Esophagus muscularis mucosa (tissue), 4 donors: ENCODE data around the gene BEX4. TPM values are rescaled to one million over a fixed set of nuclear protein-coding genes. Genes with fewer than 3 reads are reported as not detected.

Experiments
- DNase-seq: peaks from one replicate; pipeline ENCODE4 v3.0.0-alpha.2; 2017; ENCODE audit errors: extremely low spot score
- H3K27ac ChIP-seq, 4 donors: fragments of 200-600 bp; sonication (generic); replicated peaks in 1 of 4; 1 replicate in 3 of 4; 2 replicates in 1 of 4; pipeline ENCODE4 v1.5.1; 2016 to 2019; ENCODE audit warnings: mild to moderate bottlenecking in 1 of 4
- H3K27me3 ChIP-seq, 4 donors: fragments of 200-600 bp; sonication (generic); one replicate each; pipeline versions ENCODE4 v1.5.1 to v1.6.0; 2016 to 2019
- H3K36me3 ChIP-seq, 4 donors: fragments of 200-600 bp; sonication (generic); one replicate each; pipeline ENCODE4 v1.5.1; 2016 to 2019
- H3K4me1 ChIP-seq, 4 donors: fragments of 200-600 bp; sonication (generic); one replicate each; pipeline ENCODE4 v1.5.1; 2016 to 2019
- H3K4me3 ChIP-seq, 4 donors: fragments of 200-600 bp; sonication (generic); 1 replicate in 2 of 4; 2 replicates in 2 of 4; pipeline ENCODE4 v1.5.1; 2016 to 2019; ENCODE audit warnings: mild to moderate bottlenecking in 4 of 4, moderate library complexity in 1 of 4
- H3K9me3 ChIP-seq, 4 donors: fragments of 200-600 bp; sonication (generic); 1 replicate in 3 of 4; 2 replicates in 1 of 4; pipeline ENCODE4 v1.5.1; 2016 to 2019
- CTCF ChIP-seq, 3 experiments: fragments of 200-600 bp in 2 of 3; fragments of 450-650 bp in 1 of 3; sonication (generic) in 2 of 3; IDR thresholded peaks; one replicate each; pipeline ENCODE4 v1.5.1; 2017 to 2019; ENCODE audit warnings: antibody characterized with exemption in 3 of 3, mild to moderate bottlenecking in 2 of 3, moderate library complexity in 1 of 3
- EP300 ChIP-seq: sonication (generic); formaldehyde crosslinking; IDR thresholded peaks from one replicate; pipeline ENCODE4 v1.6.1; 2017; ENCODE audit warnings: antibody characterized with exemption
- POLR2A ChIP-seq: fragments of 450-650 bp; IDR thresholded peaks from one replicate; pipeline ENCODE4 v1.6.1; 2017; ENCODE audit warnings: antibody characterized with exemption, moderate library complexity, mild to moderate bottlenecking, low read depth
- POLR2AphosphoS5 ChIP-seq, 2 donors: sonication (generic); formaldehyde crosslinking; IDR thresholded peaks; one replicate each; pipeline ENCODE4 v1.6.1; 2017; ENCODE audit warnings: antibody characterized with exemption in 2 of 2
- intact Hi-C: fragments of 100-400 bp; cut with DNase I; formaldehyde crosslinking; loops from one replicate; pipeline ENCODE4 v1.15.1; 2023
- total RNA-seq, 4 donors: library from RNA; depleted of rRNA; stranded (reverse); fragments of >200 nt; gene quantifications; one replicate each; pipeline versions ENCODE4 v1.1.0 to v1.2.1, GENCODE V29; 2016

BEX4 gene
- total RNA-seq, 4 donors from 2014 or later: 31.1 to 66.8 (median 49.0) TPM

DNA sequence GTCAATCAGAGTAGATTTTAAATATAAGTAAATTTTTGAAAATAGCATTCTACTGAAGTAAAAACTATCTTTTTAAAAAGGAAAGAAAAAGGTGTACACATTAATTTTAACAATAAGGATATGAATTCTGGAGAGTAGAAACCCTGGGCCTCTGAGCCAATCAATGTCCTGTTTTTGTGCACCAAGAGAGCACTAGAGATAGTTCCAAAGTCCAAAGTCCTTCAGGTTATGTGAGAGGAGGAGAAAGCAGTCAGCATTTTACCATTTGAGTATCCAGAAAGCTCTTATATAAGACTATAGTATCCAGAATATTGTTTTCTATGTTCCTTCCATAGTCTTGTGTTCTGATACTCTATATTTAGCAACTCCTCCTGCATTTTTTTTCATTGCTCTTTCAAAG, 43.4 kb downstream of the BEX4 start:
- Histone ChIP-seq H3K4me3 (no peak overlapping the region), H3K27ac (no peak overlapping the region), H3K36me3 (peaks cover 0 to 3% (median 0%) of the 10 kb centered on the region in 4 donors), H3K9me3 (no peaks in the 10 kb centered on the region), H3K4me1 (peaks cover 0 to 5% (median 2%) of the 10 kb centered on the region in 4 donors), H3K27me3 (no peaks in the 10 kb centered on the region)
- intact Hi-C loops: no loop called here
- TF ChIP-seq POLR2AphosphoS5 (IDR thresholded peaks at IDR 0.05) (no peak), CTCF (IDR thresholded peaks at IDR 0.05) (no peak), POLR2A (no peak), EP300 (no peak)
- no peak for DNase-seq

Other genes starting within 250 kb of the BEX4 start
- gene BEX1, start 150.9 kb upstream of the BEX4 start, total RNA-seq: 1 to 10 TPM in 3 of 4 donors, under 1 TPM in 1; 0.83 to 7.6 (median 2.5) TPM
- gene NXF3, start 122.0 kb upstream of the BEX4 start, total RNA-seq: under 1 TPM in 2 of 4 donors, not detected in 2; 0.11 to 0.91 TPM
- 10 to 100 TPM; 49.7 to 56.9 (median 54.2) TPM for gene TCEAL8, start 40.0 kb downstream of the BEX4 start, total RNA-seq
- gene TCEAL5, start 61.6 kb downstream of the BEX4 start, total RNA-seq: 1 to 10 TPM in 1 of 4 donors, under 1 TPM in 2, not detected in 1; 0.33 to 1.0 (median 0.97) TPM
- 10 to 100 TPM in 1 of 4 donors, 1 to 10 TPM in 3; 2.1 to 10.6 (median 5.6) TPM for gene BEX2, start 95.9 kb downstream of the BEX4 start, total RNA-seq
- 10 to 100 TPM in 3 of 4 donors, 1 to 10 TPM in 1; 8.2 to 12.9 (median 10.6) TPM for gene TCEAL7, start 115.1 kb downstream of the BEX4 start, total RNA-seq
- 10 to 100 TPM; 47.3 to 69.3 (median 52.9) TPM for gene TCEAL9, start 141.4 kb downstream of the BEX4 start, total RNA-seq
- 100 to 1,000 TPM; 119 to 137 (median 130) TPM for gene BEX3, start 161.4 kb downstream of the BEX4 start, total RNA-seq